ENCODE measurements around the gene LRP11.
"Not testable (repeated sequence)": the region's sequence is repeated elsewhere in the genome, so short reads cannot be mapped to it uniquely, and the experiment has no call there.

LRP11 gene

DNA sequence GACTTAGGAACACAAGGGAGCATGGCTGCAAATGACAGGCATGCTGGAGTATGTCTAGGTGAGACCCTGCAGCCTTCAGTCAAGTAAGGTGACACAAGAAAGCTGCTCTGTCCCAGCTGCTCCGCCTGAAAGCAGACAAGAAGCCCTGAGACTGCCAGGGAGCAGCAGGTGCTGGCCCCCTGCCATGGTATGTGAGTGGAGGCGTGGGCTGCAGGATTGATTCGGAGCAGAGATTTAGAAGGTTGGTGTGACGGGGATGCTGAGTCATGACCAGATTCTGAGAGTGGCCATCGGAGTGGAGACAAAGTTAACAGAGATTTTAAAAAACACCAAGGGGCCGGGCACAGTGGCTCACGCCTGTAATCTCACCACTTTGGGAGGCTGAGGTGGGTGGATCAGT is 17.8 kb downstream of the LRP11 start:
- no peaks in the 10 kb centered on the region for H3K27me3 ChIP-seq (ENCODE audit: control insufficient read depth, insufficient read depth, low read length)
- H3K4me3 ChIP-seq (ENCODE audit: low read depth, low read length): no peak overlapping the region
- H3K9me3 ChIP-seq (ENCODE audit: control insufficient read depth, insufficient read depth, low read length): no peaks in the 10 kb centered on the region
- no peaks in the 10 kb centered on the region for H3K36me3 ChIP-seq (ENCODE audit: control insufficient read depth, insufficient read depth, low read length)
- H3K9ac ChIP-seq (ENCODE audit: low read depth, low read length): no peak overlapping the region
- H3K27ac ChIP-seq (ENCODE audit: low read depth, low read length): no peak overlapping the region
- H3K4me1 ChIP-seq (ENCODE audit: control insufficient read depth, insufficient read depth, low read length): no peaks in the 10 kb centered on the region

DNA sequence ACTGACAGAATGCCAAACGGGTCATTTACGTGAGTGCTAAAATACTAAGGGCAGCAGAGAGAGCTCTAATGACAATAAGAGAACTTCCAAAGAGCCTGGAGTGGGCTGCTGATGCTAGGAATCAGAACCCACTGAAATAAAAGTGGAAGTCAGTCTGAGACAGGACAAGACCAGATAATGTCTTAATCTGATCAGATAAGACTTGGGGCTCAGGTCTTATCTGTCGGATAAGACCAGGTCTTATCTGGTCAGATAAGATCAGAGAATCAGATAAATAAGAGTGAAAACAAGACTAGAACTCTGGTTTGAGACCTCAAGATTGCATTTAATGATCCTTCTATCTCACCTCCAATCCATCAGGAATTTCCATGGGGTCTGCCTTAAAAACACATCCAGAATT is 18.6 kb downstream of the LRP11 start:
- Histone ChIP-seq H3K27me3 (ENCODE audit: control insufficient read depth, insufficient read depth, low read length) (no peaks in the 10 kb centered on the region), H3K9me3 (ENCODE audit: control insufficient read depth, insufficient read depth, low read length) (no peaks in the 10 kb centered on the region), H3K36me3 (ENCODE audit: control insufficient read depth, insufficient read depth, low read length) (no peaks in the 10 kb centered on the region), H3K4me3 (ENCODE audit: low read depth, low read length) (no peak overlapping the region), H3K4me1 (ENCODE audit: control insufficient read depth, insufficient read depth, low read length) (no peaks in the 10 kb centered on the region), H3K9ac (ENCODE audit: low read depth, low read length) (no peak overlapping the region), H3K27ac (ENCODE audit: low read depth, low read length) (no peak overlapping the region)

DNA sequence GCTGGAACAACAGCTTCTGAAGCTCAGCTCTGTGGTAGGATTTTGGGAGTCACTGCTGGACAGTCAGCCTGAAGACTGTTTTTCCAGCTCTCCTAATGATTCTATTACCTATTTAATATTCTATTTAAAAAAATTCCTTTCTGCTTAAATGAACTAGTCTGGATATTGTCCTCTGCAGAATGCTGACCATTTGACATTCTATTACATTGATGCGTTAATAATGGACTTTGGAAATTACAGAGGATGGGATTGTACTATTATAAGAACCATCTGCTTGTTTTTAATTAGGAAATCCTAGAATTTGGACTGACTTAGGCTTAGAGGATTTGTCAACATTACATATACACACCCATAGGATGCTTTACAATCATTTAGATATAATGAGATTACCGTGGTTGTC is 19.7 kb downstream of the LRP11 start:
- H3K9me3 ChIP-seq (ENCODE audit: control insufficient read depth, insufficient read depth, low read length): no peaks in the 10 kb centered on the region
- H3K27ac ChIP-seq (ENCODE audit: low read depth, low read length): no peak overlapping the region
- H3K4me3 ChIP-seq (ENCODE audit: low read depth, low read length): no peak overlapping the region
- H3K9ac ChIP-seq (ENCODE audit: low read depth, low read length): no peak overlapping the region
- no peaks in the 10 kb centered on the region for H3K4me1 ChIP-seq (ENCODE audit: control insufficient read depth, insufficient read depth, low read length)
- H3K27me3 ChIP-seq (ENCODE audit: control insufficient read depth, insufficient read depth, low read length): no peaks in the 10 kb centered on the region
- no peaks in the 10 kb centered on the region for H3K36me3 ChIP-seq (ENCODE audit: control insufficient read depth, insufficient read depth, low read length)

DNA sequence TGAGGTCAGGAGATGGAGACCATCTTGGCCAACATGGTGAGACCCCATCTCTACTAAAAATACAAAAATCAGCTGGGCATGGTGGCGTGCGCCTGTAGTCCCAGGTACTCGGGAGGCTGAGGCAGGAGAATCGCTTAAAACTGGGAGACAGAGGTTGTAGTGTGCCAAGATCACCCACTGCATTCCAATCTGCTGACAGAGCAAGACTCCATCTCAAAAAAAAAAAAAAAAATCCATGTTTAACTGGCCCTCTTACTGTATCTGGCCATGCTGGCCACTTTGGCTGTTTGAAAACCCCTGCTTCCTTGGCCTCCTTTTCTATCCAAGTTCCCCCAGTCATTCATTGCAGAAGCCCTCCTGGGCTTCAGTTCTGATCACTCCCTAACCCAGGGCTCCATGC is 20.1 kb downstream of the LRP11 start:
- H3K4me1 ChIP-seq (ENCODE audit: control insufficient read depth, insufficient read depth, low read length); H3K27me3 ChIP-seq (ENCODE audit: control insufficient read depth, insufficient read depth, low read length); H3K9ac ChIP-seq (ENCODE audit: low read depth, low read length); H3K27ac ChIP-seq (ENCODE audit: low read depth, low read length); H3K36me3 ChIP-seq (ENCODE audit: control insufficient read depth, insufficient read depth, low read length); H3K4me3 ChIP-seq (ENCODE audit: low read depth, low read length); H3K9me3 ChIP-seq (ENCODE audit: control insufficient read depth, insufficient read depth, low read length): not testable (repeated sequence)

DNA sequence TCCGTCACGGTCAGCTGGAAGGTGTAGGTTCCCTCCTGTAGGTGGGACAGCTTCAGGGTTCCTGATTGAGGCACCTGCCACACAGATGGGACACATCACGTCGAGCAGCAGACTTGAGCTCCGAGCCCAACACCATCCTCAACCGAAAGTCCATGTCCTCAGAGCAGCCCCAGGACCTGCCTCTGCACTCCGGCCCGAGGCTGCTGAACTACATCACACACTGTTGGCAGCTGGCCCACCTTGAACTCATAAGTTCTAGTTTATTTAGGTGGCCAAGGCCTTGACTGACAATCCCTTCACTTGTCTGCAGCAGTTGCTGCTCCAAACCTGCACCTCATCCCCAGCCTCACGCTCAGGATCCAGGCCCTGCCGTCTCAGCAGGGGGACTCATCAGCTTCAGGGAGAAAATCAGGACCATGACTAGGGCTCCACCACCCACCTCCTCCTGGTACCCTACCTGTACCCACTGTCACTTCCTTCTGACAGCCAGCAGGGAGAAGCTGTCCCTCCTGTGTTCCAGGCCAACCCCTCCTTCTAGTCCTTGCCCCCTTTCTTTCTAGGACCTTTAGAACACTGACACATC is 21.0 kb downstream of the LRP11 start:
- Histone ChIP-seq H3K27me3 (ENCODE audit: control insufficient read depth, insufficient read depth, low read length) (no peaks in the 10 kb centered on the region), H3K9ac (ENCODE audit: low read depth, low read length) (no peak overlapping the region; the same call in 1 of the 2 replicates), H3K4me1 (ENCODE audit: control insufficient read depth, insufficient read depth, low read length) (no peaks in the 10 kb centered on the region), H3K9me3 (ENCODE audit: control insufficient read depth, insufficient read depth, low read length) (no peaks in the 10 kb centered on the region), H3K27ac (ENCODE audit: low read depth, low read length) (no peak overlapping the region), H3K4me3 (ENCODE audit: low read depth, low read length) (no peak overlapping the region), H3K36me3 (ENCODE audit: control insufficient read depth, insufficient read depth, low read length) (no peaks in the 10 kb centered on the region)

DNA sequence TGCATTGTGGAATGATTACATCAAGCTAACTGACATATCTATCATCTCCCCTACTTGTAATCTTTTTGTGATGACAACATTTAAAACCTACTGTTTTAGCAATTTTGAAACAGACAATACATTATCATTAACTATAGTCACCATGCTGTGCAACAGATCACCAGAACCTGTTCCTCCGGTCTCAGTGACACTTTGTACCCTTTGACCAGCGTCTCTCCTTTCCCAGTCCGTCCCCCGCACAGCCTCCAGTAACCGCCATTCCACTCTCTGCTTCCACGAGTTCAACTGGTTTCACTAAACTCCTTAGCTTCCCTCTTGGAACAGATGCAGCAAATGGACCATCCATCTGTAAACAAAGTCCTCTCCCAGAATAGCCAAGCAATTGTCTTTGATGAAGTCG is 21.8 kb downstream of the LRP11 start:
- no peaks in the 10 kb centered on the region for H3K9me3 ChIP-seq (ENCODE audit: control insufficient read depth, insufficient read depth, low read length)
- no peak overlapping the region for H3K27ac ChIP-seq (ENCODE audit: low read depth, low read length)
- no peaks in the 10 kb centered on the region for H3K36me3 ChIP-seq (ENCODE audit: control insufficient read depth, insufficient read depth, low read length)
- no peak overlapping the region for H3K9ac ChIP-seq (ENCODE audit: low read depth, low read length)
- no peak overlapping the region for H3K4me3 ChIP-seq (ENCODE audit: low read depth, low read length)
- no peaks in the 10 kb centered on the region for H3K4me1 ChIP-seq (ENCODE audit: control insufficient read depth, insufficient read depth, low read length)
- no peaks in the 10 kb centered on the region for H3K27me3 ChIP-seq (ENCODE audit: control insufficient read depth, insufficient read depth, low read length)

DNA sequence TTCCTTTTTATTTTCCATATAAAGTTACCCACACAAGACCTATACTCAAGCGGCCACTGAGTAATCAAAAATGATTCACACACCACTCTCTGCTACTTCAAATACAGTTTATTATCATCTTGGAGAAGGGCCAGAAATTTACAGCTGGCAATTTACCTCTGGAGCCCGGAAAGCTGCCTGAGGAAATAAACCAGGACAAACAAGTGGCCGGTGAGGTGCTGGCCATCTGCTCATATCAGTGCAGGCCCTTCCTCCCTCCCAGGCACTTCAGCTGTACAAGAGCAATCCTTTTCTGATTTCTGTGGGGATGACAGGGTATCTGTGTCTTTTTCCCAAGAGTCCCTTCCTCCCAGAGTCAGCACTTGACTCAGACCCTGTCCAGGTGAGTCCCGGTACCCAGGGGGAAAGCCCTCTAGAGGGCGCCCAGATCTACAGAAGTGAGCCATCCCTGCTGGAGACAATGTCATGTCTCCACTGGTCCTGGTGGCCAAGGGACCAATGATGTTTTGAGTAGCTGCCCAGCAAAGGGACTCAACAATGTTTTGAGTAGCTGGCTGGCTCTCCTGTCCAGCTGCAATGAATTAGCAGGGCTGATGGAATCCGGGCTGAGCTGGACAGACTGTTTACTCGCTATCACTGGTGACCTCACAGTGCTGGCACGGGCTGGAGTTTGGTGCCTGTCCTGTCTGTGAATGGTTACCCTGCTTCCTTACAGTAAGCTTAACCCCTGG is 23.6 kb downstream of the LRP11 start:
- Histone ChIP-seq H3K36me3 (ENCODE audit: control insufficient read depth, insufficient read depth, low read length) (peaks cover 4% of the 10 kb centered on the region; the same call in 1 of the 2 replicates), H3K27me3 (ENCODE audit: control insufficient read depth, insufficient read depth, low read length) (no peaks in the 10 kb centered on the region), H3K27ac (ENCODE audit: low read depth, low read length) (no peak overlapping the region), H3K4me1 (ENCODE audit: control insufficient read depth, insufficient read depth, low read length) (no peaks in the 10 kb centered on the region), H3K9ac (ENCODE audit: low read depth, low read length) (no peak overlapping the region), H3K9me3 (ENCODE audit: control insufficient read depth, insufficient read depth, low read length) (no peaks in the 10 kb centered on the region), H3K4me3 (ENCODE audit: low read depth, low read length) (no peak overlapping the region)

DNA sequence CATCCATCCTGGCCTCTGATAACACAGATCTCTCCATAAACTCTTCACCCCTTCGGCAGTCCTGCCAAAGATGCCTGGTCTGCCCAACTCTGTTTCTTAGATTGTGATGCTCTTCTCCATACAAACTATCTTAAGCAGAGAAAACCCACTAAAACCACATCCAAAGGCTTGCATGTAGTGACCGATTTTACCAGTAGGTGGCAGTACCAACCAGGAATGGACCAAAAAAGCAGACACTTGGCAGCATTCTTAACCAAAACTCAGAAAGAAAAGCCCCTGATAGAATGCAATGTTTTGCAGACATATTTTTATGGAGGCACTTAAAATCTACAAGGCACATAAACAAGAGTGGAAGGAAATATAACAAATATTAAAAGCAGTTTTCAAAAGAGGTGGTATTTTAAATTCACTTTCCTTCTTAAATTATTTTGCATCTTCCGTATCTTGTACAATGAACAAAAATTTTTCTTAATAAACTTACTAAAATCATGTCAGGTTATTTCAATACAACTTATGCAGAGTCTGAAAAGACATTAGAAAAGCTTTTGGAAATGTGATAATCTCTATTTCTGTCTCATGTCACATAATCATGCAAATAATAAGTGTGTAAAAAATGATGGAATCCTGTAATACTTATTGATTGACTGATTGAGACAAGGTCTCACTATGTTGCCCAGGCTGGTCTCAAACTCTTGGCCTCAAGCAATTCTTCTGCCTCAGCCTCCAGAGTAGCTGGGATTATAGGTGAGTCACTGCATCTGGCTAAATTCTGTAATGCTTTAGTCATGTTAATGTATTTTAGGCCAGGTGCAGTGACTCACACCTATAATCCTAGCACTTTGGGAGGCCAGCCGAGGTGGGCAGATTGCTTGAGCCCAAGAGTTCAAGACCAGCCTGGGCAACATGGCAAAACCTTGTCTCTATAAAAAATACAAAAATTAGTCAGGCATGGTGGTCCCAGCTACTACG is 29.4 kb downstream of the LRP11 start:
- Histone ChIP-seq H3K4me1 (ENCODE audit: control insufficient read depth, insufficient read depth, low read length) (no peaks in the 10 kb centered on the region), H3K36me3 (ENCODE audit: control insufficient read depth, insufficient read depth, low read length) (peaks cover 4% of the 10 kb centered on the region; the same call in 1 of the 2 replicates), H3K4me3 (ENCODE audit: low read depth, low read length) (no peak overlapping the region)

DNA sequence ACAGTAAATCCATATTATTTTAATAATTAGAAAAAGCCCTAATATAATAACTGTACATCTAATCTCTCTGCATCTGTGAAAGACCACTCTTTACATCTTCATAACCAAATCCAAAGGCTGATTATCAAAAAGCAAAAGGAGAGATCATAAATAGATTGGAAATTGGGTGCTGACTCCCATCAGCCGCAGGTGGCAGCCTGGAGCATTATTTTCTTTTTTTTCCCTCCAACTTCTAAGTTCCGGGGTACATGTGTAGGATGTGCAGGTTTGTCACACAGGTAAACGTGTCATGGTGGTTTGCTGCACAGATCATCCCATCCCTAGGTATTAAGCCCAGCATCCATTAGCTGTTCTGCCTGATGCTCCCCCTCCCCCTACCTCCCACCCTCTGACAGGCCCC is 30.5 kb downstream of the LRP11 start:
- H3K9ac ChIP-seq (ENCODE audit: low read depth, low read length): no peak overlapping the region
- no peaks in the 10 kb centered on the region for H3K27me3 ChIP-seq (ENCODE audit: control insufficient read depth, insufficient read depth, low read length)
- no peaks in the 10 kb centered on the region for H3K4me1 ChIP-seq (ENCODE audit: control insufficient read depth, insufficient read depth, low read length)
- peaks cover 4% of the 10 kb centered on the region; the same call in 1 of the 2 replicates for H3K36me3 ChIP-seq (ENCODE audit: control insufficient read depth, insufficient read depth, low read length)
- no peak overlapping the region for H3K27ac ChIP-seq (ENCODE audit: low read depth, low read length)
- H3K9me3 ChIP-seq (ENCODE audit: control insufficient read depth, insufficient read depth, low read length): no peaks in the 10 kb centered on the region
- H3K4me3 ChIP-seq (ENCODE audit: low read depth, low read length): no peak overlapping the region

More for the DNA sequence above, 29.4 kb downstream of the LRP11 start:
- Histone ChIP-seq H3K27me3 (ENCODE audit: control insufficient read depth, insufficient read depth, low read length) (no peaks in the 10 kb centered on the region), H3K9me3 (ENCODE audit: control insufficient read depth, insufficient read depth, low read length) (no peaks in the 10 kb centered on the region), H3K9ac (ENCODE audit: low read depth, low read length) (no peak overlapping the region), H3K27ac (ENCODE audit: low read depth, low read length) (no peak overlapping the region)

DNA sequence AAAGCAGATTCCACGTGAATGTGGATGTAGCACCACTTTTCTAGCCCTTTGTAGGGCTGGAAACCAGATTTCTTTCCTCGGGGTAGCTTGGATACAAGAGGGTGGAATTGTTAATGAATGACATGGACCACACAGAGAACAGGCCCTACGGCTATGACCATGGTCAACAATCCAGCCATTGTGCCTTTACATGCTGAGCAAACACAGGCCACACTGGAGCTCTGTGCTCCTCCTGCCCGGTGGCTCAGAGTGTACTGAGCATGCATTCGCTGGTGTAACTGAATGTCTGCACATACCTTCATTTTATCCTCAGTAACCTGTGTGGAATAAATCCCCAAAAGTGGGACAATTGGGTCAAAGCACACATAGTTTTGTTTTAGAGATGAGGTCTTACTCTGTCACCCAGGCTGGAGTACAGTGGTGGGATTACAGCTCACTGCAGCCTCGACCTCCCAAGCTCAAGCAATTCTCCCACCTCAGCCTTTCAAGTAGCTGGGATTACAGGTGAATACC is 32.8 kb downstream of the LRP11 start:
- no peak overlapping the region for H3K9ac ChIP-seq (ENCODE audit: low read depth, low read length)
- H3K27ac ChIP-seq (ENCODE audit: low read depth, low read length): no peak overlapping the region
- H3K4me1 ChIP-seq (ENCODE audit: control insufficient read depth, insufficient read depth, low read length): no peaks in the 10 kb centered on the region
- H3K36me3 ChIP-seq (ENCODE audit: control insufficient read depth, insufficient read depth, low read length): peaks cover 4% of the 10 kb centered on the region; the same call in 1 of the 2 replicates
- H3K9me3 ChIP-seq (ENCODE audit: control insufficient read depth, insufficient read depth, low read length): no peaks in the 10 kb centered on the region
- H3K4me3 ChIP-seq (ENCODE audit: low read depth, low read length): no peak overlapping the region
- no peaks in the 10 kb centered on the region for H3K27me3 ChIP-seq (ENCODE audit: control insufficient read depth, insufficient read depth, low read length)

Data from HUES48 (cell line).